ENCODE results near the gene CCDC124.

The CCDC124 gene

GRCh38 chr19:17936379-17936778 is 3.6 kb downstream of the CCDC124 start:
- no peak for DNase-seq

- no peak for DNase-seq
Measured at GRCh38 chr19:17937371-17937900, 4.6 kb downstream of the CCDC124 start.

- peak; percentile 47 to 78 (median 63) for DNase-seq
Measured at GRCh38 chr19:17938092-17938845, 5.5 kb downstream of the CCDC124 start.

- DNase-seq = no peak
Measured at GRCh38 chr19:17942181-17942580, 9.4 kb downstream of the CCDC124 start.

- DNase-seq = no peak
Measured at GRCh38 chr19:17942582-17943273, 9.9 kb downstream of the CCDC124 start.

GRCh38 chr19:17943274-17944221 is 10.7 kb downstream of the CCDC124 start:
- DNase-seq = no peak

- no peak for DNase-seq
Measured at GRCh38 chr19:17944301-17944700, 11.5 kb downstream of the CCDC124 start.

GRCh38 chr19:17946965-17947784 is 14.4 kb downstream of the CCDC124 start:
- no peak for DNase-seq

DNA sequence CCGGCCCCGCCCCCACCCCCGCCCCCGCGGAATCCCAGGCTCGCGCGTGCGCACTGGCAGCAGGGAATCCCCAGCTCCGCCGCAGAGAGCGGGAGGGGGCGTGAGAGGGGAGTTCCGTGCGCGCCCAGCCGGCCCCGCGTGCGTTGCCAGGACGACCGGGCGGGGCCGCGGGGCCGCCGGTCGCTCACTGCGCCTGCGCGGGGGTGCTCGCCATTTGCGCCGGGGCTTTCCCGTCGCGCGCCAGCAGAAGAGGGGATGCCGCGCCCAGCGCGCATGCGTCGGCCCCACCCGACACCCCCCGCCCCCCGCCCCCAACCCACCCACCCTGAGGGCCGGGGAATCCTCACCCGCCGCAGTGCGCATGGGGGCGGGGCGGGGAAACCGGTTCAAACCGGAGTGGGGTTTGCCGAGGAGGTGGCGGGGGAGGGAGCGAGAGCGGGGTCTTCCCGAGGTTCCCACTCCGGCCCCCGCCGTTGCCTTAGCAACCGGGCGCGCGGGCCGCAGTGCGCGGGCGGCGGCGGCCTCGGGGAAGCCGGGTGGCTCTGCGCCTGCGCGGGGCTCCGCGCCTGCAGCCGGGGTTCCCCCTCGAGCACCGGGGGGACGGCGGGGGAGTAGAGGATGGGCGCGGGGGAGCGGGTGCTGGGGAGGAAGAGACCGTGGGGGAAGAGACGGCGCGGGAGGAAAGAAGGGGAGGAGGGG is 15.1 kb downstream of the CCDC124 start:
- peak; percentile 89 to 95 (median 90) for DNase-seq

DNA sequence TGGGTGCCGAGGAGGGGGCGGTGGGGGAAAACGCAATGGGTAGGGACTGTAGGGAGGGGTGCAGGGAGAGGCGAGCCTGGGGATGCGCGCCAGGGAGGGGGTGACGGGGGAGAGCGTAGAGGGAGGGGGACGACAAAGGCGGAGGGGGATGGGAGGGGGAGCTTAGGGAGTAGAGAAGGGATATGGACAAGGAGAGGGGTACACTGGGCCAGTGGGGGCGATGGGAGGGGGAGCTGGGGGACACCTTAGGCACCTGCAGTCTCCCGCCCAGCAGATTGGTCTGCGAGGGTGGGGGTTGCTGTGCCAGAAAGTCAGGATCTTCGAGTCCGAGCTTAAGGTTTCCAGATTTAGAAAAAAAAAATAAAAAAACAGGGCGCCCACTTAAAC is 15.7 kb downstream of the CCDC124 start:
- DNase-seq = no peak

- peak in 1 of 4 experiments; percentile 16 for DNase-seq
Measured at GRCh38 chr19:17948931-17949930, 16.4 kb downstream of the CCDC124 start.

DNA sequence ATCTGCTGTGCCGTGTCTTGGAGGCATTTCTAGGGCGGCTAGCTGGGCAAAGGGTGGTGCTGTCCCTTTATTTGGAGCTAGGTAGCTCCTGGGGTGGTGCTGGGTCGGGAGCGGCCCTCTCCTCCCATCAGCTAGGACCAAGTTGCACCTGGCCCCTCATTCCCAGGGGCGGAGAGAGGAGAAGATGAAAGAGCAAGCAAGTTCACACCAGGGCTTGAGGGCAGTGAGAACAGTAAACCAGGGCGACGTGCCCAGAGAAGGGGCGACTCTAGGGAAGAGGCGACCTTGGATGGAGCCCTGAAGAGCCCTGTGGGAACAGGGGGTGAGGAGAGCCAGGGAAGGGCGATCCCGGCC is 17.1 kb downstream of the CCDC124 start:
- DNase-seq = no peak

DNA sequence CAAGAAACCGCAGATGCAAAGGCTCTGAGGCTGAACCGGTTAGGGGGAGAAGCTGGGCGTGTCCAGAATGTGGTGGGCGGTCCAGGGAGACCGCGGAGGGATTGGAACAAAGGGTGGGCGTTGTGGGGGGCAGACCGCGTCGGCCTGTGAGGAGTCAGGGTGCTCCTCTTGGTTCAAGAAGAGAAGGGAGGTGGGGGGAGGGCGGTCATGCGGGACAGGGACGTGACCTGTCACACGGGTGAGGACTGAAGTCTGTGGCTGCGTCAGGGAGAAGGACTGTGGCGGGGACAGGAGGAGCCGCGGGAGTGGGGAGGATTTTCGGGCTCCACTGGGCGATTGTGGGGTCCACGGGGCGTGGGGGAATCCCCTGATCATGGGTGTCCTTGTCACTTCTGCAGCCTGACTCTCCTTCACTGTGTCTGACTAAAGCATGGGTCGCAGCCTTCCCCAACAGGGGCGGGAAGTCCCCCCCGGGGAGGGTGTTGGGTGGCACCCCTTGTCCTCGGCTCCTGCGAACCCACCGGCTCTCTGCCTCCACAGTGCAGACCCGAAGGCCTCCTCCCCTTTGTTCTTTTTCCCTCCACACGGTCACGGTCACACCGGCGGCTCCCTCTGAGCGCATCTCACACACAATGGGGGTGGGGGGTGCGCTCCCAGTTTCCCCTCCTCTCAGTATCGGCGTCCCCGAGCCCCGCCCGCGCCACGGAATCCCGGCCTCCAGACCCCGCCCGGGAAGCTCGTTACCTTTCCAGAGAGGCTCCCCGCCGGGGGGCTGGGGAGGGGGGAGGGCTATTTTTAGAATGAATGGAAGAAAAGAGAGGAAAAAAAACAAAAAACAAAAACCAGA is 17.7 kb downstream of the CCDC124 start:
- peak in 1 of 4 experiments; percentile 19 for DNase-seq

DNA sequence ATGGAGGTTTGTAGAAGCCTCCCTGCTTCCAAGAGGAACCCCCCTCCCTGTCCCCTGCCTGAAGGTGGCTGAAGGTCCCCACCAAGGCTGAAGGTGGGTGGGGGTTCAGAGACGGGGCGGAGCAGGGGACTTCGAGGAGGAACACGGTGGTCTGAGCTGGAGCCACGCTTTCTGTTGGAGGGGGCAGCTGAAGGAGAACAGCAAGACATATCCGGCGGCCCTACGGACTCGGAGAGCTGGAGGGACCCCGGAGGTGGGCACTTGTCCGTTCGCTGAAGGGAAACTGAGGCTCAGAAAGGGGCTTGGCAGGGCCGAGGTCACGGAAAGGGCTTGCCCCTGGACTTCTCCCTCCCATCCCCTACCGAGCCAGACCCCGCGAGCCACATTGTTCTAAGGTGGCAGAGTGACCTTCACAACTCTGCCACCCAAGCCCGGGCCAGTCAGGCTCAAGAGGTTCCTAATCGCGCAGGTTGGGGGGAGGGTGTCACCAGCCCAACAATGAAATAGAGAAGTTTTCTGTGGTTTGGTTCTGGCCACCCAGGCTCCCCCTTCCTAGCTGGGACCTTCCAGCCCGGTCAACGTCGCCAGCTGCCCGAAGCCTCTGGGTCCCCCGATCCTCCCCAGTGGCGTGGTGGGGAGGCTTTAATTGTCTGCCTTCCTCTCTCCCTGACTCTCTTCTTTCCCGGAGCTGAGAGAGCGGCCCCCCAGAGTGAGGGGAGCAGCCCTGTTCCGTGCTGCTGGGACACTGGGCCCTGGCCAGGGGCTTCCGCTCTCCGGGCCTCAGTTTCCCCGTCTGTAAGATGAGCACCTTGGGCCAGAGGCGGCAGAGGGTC is 18.6 kb downstream of the CCDC124 start:
- no peak for DNase-seq

DNA sequence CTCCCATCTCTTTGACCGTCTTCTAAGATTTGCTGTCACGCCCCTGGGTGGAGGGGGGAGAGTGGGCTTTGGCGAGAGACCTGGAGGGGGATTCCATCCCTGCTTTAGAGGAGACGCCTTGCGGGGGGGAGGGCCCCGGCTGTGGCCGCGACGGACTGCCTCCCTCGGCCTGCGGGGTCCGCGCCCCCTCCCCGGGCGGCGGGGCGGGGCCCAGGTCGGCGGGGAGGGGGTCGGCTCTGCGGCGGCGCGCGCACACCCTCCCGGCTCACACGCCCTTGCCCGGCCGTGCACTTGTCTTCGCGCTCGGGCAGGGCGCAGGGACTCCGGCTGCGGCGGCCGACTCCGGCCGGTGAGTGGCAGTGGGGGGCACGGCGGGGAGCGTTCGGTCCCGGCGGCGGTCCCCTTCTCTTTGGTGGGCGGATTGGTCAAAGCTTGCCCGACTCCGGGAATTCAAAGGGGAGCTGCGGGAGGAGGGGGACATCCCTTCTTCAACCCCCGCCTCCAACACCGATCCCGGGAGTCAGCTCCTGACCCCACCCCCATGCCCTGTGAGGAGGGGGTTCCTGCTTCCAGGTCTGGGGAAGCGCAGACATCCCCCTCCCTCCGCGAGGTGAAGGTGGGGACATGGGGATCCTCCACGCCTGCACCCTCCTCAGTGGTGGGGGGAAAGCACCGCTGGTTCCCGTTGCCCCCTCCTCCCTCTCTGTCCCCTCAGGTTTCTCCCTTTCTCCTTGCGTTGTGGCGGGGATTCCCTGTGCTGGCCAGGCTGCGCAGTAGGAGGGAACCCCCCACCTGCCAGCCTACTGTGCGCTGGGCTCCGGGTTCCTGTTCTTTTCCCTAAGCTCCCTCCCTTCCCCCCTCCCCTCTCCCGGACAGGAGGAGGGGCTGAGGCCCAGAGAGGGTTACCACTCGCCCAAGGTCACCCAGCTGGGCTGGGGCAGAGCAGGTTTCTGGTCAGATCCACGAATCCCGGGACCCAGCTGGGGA is 19.5 kb downstream of the CCDC124 start:
- no peak for DNase-seq

GRCh38 chr19:17953316-17953801 is 20.5 kb downstream of the CCDC124 start:
- DNase-seq = no peak

DNA sequence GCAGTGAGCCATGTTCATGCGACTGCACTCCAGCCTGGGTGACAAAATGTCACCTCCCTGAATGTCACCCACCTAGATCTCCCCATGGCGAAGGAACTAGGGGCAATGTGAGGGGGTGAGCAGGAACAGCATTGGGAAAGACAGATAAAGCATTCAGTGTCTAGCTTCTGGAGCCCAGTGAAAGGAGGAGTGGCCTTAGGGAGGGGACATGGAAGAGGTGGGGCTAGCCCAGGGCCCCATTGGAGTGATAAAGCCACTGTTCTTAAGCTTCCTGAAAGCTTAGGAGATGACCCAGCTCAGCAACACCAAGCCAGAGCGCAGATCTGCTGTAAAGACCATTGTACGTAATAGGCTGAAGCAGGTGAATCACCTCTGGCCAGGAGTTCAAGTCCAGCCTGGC is 21.1 kb downstream of the CCDC124 start:
- no peak for DNase-seq

All from activated naive CD4-positive, alpha-beta T cell (primary cell).